ENCODE measurements around the gene FAM174B.

The FAM174B gene

DNA sequence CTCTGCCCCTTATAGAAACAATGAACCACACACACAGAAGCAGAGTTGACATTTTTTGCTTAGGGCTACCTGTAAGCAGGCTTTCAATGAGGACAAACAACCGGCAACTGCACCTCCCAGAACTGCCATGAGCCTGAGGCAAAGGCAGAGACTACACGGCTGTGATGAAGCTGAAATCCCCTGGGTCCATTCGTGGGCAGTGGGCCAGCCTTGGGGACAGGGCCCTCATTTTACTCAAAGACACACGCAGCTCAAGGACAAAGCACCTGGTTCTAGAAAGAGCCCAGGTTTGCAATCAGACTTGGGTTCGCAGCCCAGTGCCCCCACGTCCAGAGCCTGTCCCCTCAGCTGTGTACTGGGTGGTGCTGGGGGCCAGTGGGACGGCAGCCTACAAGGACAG, 17.9 kb downstream of the FAM174B start:
- Histone ChIP-seq H3K27me3 (ENCODE audit: insufficient read depth, low read length, poor library complexity) (no peaks in the 10 kb centered on the region), H3K36me3 (ENCODE audit: insufficient read depth, low read length) (no peaks in the 10 kb centered on the region), H3K79me2 (ENCODE audit: insufficient read depth, low read length) (no peaks in the 10 kb centered on the region), H3K27ac (ENCODE audit: low read length) (no peak overlapping the region), H3K9ac (ENCODE audit: low read depth, low read length) (no peak overlapping the region), H2AFZ (ENCODE audit: low read depth, low read length) (no peak overlapping the region), H4K20me1 (ENCODE audit: insufficient read depth, low read length) (no peaks in the 10 kb centered on the region), H3K4me1 (ENCODE audit: insufficient read depth, low read length) (no peaks in the 10 kb centered on the region), H3K4me2 (ENCODE audit: insufficient read depth, low read length) (no peak overlapping the region), H3K4me3 (ENCODE audit: low read depth in 1 of 2, low read length in 2 of 2) (no peak overlapping the region), H3K9me3 (ENCODE audit: insufficient read depth, low read length, severe bottlenecking) (no peaks in the 10 kb centered on the region)
- TF ChIP-seq, protein P1, sequence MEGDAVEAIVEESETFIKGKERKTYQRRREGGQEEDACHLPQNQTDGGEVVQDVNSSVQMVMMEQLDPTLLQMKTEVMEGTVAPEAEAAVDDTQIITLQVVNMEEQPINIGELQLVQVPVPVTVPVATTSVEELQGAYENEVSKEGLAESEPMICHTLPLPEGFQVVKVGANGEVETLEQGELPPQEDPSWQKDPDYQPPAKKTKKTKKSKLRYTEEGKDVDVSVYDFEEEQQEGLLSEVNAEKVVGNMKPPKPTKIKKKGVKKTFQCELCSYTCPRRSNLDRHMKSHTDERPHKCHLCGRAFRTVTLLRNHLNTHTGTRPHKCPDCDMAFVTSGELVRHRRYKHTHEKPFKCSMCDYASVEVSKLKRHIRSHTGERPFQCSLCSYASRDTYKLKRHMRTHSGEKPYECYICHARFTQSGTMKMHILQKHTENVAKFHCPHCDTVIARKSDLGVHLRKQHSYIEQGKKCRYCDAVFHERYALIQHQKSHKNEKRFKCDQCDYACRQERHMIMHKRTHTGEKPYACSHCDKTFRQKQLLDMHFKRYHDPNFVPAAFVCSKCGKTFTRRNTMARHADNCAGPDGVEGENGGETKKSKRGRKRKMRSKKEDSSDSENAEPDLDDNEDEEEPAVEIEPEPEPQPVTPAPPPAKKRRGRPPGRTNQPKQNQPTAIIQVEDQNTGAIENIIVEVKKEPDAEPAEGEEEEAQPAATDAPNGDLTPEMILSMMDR (IDR thresholded peaks at IDR 0.05; ENCODE audit: borderline replicate concordance, extremely low read depth, low read length, poor library complexity, severe bottlenecking) = no peak
- no peak for TF ChIP-seq EZH2 (IDR thresholded peaks at IDR 0.05; ENCODE audit: borderline replicate concordance, low read depth, low read length, severe bottlenecking)
- DNase-seq (no peak), ATAC-seq (ENCODE audit: insufficient read depth, low read depth) (no peak)

GRCh38 chr15:92636908-92637481, 18.6 kb downstream of the FAM174B start:
- no peak overlapping the region for H3K4me3 ChIP-seq (ENCODE audit: low read depth in 1 of 2, low read length in 2 of 2)
- DNase-seq (no peak), ATAC-seq (ENCODE audit: insufficient read depth, low read depth) (no peak)
- H2AFZ ChIP-seq (ENCODE audit: low read depth, low read length) = no peak overlapping the region
- TF ChIP-seq, protein P1 (IDR thresholded peaks at IDR 0.05; ENCODE audit: borderline replicate concordance, extremely low read depth, low read length, poor library complexity, severe bottlenecking) = no peak
- TF ChIP-seq EZH2 (IDR thresholded peaks at IDR 0.05; ENCODE audit: borderline replicate concordance, low read depth, low read length, severe bottlenecking) = no peak
- H3K27ac ChIP-seq (ENCODE audit: low read length) = no peak overlapping the region
- H3K79me2 ChIP-seq (ENCODE audit: insufficient read depth, low read length) = no peaks in the 10 kb centered on the region
- H3K9me3 ChIP-seq (ENCODE audit: insufficient read depth, low read length, severe bottlenecking) = no peaks in the 10 kb centered on the region
- H3K9ac ChIP-seq (ENCODE audit: low read depth, low read length) = no peak overlapping the region
- H4K20me1 ChIP-seq (ENCODE audit: insufficient read depth, low read length) = no peaks in the 10 kb centered on the region
- H3K36me3 ChIP-seq (ENCODE audit: insufficient read depth, low read length) = no peaks in the 10 kb centered on the region
- no peaks in the 10 kb centered on the region for H3K4me1 ChIP-seq (ENCODE audit: insufficient read depth, low read length)
- H3K4me2 ChIP-seq (ENCODE audit: insufficient read depth, low read length) = no peak overlapping the region
- no peaks in the 10 kb centered on the region for H3K27me3 ChIP-seq (ENCODE audit: insufficient read depth, low read length, poor library complexity)

GRCh38 chr15:92636401-92636907, 19.1 kb downstream of the FAM174B start:
- Histone ChIP-seq H3K9me3 (ENCODE audit: insufficient read depth, low read length, severe bottlenecking) (no peaks in the 10 kb centered on the region), H3K79me2 (ENCODE audit: insufficient read depth, low read length) (no peaks in the 10 kb centered on the region), H3K4me1 (ENCODE audit: insufficient read depth, low read length) (no peaks in the 10 kb centered on the region), H3K4me2 (ENCODE audit: insufficient read depth, low read length) (no peak overlapping the region), H4K20me1 (ENCODE audit: insufficient read depth, low read length) (no peaks in the 10 kb centered on the region), H3K4me3 (ENCODE audit: low read depth in 1 of 2, low read length in 2 of 2) (no peak overlapping the region), H3K36me3 (ENCODE audit: insufficient read depth, low read length) (no peaks in the 10 kb centered on the region), H3K27me3 (ENCODE audit: insufficient read depth, low read length, poor library complexity) (no peaks in the 10 kb centered on the region), H3K9ac (ENCODE audit: low read depth, low read length) (no peak overlapping the region), H3K27ac (ENCODE audit: low read length) (no peak overlapping the region), H2AFZ (ENCODE audit: low read depth, low read length) (no peak overlapping the region)
- DNase-seq (no peak), ATAC-seq (ENCODE audit: insufficient read depth, low read depth) (no peak)
- TF ChIP-seq EZH2 (IDR thresholded peaks at IDR 0.05; ENCODE audit: borderline replicate concordance, low read depth, low read length, severe bottlenecking) = no peak
- TF ChIP-seq, protein P1 (IDR thresholded peaks at IDR 0.05; ENCODE audit: borderline replicate concordance, extremely low read depth, low read length, poor library complexity, severe bottlenecking) = no peak

Measured in DND-41 (cell line).